HG03196 (cell line): ENCODE measurements around the gene SRGAP3.

ENCODE experiments used
- ATAC-seq: cut with Tn5 transposase; IDR thresholded peaks from one replicate; pipeline ENCODE4 v1.9.1; 2021; ENCODE audit not compliant: unreplicated experiment

The SRGAP3 gene

DNA sequence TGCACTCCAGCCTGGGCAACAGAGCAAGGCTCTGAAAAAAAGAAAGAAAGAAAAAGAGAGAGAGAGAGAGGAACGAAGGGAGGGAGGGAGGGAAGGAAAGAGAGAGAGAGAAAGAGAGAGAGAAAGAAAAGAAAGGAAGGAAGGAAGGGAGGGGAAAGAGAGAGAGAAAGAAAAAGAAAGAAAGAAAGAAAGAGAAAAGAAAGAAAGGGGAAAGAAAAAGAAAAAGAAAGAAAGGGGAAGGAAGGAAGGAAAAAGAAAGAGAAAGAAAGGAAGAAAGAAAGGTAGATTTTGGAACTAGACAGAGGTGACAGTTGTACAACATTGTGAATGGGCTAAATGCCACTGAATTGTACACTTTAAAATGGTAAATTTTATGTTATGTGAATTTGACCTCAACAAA, 5.3 kb upstream of the SRGAP3 start:
- ATAC-seq: no peak

DNA sequence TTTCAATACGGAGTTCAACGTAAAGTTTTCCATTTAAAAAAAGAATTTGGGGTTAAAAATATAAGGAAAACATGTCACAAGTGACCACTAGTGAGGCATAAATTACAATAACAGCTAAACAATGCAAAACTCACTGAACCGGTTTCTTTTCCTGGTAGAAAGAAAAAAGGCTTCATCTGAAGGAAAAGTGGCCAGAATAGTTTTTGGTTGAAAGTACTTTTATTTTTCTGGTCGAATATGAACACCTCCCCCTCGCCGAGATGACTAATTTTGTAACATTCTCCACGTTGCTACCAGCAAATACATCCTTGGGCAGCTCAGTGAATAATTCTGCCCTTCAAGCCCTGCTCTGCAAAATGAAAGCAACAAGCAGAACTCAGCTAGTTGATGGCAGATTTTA, 3.9 kb upstream of the SRGAP3 start:
- ATAC-seq: no peak

DNA sequence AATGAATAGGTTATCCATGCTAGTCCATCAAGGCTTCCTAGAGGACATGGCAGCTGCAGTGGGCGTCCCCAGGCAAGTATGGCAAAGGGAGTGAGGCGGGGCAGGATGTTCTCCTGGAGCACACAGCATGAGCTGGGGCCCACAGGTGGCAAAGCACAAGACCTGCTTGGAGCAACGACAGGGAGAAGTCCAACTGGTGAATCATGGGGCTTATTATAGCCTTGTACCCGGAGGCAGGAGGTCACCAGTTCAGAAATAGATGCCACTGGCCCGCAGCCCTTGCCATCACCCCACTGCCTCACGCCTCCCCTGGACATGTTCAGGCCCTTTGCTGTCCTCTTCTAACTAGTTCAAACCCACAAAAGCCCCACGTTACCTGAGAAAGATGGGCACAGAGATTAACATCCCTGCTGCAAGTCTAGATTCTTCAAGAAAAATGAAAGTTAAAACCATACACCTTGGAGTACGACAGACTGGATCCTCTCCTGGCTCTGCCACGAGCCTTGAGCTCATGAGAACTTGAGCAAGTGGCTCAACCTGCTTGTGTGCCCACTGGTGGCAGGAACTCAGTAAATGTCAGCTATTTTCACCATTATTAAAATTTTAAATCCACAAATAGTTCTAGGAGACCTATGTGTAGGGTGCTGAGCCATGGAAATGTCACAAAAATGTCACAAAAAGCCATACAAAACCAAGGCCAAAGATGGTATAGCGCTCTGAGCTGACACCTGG, 1.8 kb upstream of the SRGAP3 start:
- ATAC-seq: no peak

DNA sequence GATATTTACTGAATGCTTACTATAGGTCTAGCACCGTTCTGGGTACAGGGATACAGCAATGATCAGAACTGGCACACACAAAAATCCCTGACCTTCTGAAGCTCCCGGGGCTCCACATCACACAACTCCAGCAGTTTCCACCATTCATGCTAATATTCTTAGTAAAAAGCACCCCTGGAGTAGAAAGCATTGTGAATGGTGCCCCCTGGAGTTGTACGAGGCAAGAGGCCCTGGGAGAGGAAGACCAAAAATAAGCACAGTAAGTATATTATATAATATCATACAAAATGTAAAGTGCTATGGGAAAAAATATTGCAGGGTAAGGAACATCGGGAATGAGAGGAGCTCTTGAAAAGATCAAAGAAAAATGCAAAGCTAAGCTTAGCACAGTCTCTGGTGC, 790 bp upstream of the SRGAP3 start:
- ATAC-seq: no peak

DNA sequence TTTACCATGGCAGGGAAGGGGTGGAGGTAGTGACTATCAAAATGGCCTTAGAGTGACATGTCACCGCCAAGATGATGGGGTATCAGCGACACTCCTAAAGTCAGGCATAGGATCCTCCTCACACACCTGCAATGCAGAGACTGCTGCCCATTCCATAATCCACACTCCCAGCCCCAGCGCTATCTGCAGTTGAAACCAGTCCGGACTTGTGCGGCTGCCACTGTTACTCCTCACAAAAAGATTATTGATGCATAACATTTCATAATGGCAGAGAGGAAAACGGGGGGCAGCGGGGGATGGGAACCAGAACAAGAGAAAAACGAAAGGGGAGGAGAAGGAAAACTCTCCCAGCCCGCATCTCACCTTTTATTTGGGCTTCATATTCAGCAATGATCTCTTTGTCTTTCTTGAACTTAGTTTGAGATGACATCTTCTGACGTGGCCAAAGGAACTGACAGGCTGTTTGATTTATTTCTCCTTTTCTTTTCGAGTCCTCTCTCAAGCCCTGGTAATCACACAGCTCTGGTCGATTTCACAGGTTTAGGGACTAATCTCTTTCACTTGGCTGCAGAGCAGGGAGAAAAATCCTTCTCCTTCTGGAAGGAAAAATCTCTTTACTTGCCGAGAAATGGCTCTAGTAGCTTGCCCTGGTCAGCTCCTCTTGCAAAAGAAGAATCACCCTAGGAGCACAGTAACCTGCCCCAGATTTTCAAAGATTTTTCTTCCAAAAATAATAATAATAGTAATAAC, 749 bp downstream of the SRGAP3 start:
- ATAC-seq: no peak

DNA sequence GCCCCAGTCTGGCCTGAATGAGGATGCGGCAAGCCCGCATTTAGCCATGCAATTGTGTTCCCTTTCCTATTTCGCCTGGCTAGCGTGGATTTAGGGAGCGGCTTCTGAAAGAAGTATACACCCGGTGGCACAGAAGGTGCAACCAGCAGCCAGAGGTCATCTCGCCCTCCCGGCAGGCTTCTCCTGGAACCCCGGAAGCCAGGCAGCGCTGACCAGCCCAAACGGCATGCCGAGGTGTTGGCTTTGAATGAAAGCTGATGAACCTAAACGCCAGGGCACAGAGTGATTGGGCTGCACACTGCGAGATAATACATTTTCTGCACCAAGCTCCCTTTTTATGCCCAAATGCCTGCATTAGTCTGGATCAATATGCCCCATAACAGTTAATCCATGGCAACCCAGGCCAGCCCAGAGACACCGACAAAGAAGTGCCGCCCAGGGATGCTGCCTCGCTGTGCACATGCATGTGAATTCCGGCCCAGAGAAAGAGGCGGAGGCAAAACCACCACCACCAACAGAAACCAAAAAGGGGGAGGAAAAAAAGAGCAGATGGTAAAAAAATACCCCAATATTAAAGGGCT, 1.4 kb downstream of the SRGAP3 start:
- no peak for ATAC-seq

DNA sequence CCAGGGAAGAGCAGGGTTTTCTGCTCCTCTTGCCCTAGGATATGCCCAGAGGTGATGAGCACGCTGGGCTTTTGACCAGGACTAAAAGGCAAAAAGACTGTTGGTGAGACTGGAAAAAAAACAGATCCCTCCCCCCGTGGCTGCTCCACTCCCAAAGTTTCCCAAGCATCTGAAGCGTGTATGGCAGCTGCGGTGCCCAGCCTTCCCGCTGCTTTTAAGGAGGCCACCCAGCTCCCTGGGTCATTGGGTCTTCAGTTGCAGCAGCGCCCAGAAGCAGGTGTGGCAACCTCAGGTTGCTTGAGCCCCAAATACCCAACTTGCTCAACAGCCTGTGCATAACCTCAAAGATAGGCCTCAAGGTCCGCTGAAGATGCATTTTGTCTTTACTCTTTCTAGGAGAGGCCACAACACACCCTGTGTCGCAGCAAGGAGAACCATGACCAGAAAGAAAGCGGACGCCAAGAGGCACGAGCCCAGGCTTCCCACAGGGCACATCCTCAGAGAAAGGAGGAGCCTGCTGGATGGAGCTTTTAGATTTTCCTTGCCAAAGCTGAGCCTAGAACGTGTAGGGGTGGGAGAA, 2.0 kb downstream of the SRGAP3 start:
- no peak for ATAC-seq

DNA sequence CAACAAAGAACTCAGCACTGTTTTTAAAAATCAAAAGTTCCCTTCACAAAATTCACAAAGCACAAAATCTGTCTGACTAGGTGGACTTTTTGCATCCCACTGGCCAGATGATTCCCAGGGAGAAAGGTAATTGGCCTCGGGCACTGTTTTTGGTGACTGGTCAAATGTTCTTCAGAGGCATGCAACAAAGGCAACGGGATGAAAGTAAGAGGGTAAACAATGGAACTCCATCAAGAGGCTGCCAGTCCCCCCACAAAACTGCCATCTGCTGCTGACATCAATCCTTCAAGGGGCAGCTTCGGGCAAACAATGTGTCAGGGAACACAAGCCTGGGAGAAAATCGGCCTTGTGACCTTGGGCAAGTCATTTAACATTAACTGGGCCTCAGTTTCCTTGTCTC, 3.3 kb downstream of the SRGAP3 start:
- no peak for ATAC-seq

DNA sequence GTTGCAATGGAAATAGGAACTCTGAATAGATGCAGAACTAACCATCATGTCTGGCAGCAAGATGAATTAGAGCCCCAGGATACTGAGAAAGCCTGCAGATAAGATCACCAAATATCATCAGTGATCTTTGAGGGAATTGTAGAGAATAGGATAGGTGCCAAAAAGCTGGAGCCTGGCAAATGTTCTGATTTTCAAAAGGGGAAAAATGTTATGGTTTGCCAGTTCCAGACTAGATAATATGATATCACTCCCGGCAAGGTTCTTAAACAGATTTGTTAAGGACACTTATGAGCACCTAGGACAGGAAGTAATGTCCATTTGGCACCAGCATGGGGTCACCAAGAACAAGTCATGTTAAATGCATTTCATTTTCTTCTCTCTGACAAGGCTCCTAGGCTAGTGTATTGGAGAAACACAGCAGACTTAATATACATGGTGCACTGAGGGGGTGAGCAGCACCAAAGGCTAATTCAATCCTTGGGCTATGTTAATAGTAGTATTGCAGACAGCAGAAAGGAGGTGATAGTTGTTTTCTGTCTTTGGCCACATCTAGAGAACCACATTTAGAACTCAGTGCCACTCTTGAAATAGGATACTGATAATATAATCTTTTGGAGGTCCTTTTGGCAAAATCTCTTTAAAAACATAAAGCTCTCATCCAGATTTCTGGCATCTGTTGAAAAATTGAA, 4.8 kb downstream of the SRGAP3 start:
- ATAC-seq: no peak

DNA sequence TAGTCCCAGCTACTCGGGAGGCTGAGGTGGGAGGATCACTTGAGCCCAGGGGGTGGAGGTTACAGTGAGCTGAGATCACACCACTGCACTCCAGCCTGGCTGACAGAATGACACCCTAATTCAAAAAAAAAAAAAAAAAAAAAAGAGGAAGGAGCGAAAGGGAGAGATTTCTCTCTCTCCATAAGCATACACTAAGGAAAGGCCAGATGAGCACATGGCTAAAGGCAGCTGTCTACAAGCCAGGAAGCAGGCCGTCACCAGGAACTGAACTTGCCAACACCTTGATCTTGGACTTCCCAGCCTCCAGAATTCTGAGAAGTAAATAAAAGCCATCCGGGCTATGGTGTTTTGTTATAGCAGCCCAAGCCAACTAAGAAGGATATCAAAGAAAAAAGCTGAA, 7.5 kb downstream of the SRGAP3 start:
- ATAC-seq: no peak

DNA sequence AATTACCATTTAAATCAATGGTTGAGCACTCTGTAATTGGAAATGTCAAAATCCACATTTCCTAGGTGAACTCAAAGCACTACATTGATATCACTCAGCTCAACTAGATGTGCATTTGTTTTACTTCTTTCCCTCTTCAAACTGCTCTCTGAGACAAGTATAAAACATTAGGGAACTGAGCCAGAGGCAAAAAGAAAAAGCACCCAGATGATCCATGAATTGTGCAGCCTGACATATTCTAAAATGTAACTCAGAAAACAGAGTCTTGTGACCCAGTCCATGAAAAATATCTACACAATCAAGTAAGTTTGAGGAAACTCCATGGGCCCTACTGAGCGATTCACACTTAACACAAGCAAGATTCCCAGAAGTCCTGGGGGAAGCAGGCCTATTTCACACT, 9.8 kb downstream of the SRGAP3 start:
- no peak for ATAC-seq

DNA sequence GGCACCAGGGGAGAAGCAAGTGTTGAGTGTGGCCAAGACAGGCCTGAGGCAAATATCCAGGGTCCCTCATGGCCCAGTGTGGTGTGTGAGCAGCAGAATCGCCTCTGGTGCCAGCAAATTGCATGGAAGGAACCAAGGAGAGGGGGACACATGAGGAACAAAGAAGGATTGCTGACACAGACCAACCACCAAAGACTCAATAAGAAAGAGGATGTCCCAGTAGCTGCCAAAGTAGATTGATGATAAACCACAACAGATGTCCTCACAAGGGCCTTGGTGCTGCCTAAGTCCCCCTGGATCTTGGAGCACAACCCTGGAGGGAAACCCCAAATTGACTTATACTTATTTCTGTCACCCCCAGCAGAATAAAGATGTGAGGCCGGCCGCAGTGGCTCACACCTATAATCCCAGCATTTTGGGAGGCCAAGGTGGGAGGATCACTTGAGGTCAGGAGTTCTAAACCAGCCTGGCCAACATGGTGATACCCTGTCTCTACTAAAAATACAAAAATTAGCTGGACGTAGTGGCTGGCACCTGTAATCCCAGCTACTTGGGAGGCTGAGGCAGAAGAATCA, 10.6 kb downstream of the SRGAP3 start:
- ATAC-seq: no peak

DNA sequence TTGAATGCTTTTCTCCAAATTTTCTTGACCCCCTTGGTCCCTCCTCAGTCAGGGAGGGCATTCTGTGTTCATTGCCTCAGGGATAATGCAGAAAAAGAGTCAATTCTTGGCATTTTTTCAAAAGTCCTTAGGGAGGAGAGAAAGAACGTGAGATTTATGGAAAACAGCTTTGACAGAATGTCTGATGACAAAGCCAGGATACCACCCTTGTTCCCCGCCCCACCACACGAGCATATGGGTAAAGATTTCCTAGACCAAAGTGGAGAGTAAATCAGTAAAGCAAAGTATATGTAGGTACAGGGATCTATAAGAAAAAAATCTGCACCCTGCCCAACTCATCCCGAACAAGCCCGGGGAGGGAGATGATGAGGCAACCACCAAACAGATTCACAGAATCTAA, 11.2 kb downstream of the SRGAP3 start:
- ATAC-seq: no peak

DNA sequence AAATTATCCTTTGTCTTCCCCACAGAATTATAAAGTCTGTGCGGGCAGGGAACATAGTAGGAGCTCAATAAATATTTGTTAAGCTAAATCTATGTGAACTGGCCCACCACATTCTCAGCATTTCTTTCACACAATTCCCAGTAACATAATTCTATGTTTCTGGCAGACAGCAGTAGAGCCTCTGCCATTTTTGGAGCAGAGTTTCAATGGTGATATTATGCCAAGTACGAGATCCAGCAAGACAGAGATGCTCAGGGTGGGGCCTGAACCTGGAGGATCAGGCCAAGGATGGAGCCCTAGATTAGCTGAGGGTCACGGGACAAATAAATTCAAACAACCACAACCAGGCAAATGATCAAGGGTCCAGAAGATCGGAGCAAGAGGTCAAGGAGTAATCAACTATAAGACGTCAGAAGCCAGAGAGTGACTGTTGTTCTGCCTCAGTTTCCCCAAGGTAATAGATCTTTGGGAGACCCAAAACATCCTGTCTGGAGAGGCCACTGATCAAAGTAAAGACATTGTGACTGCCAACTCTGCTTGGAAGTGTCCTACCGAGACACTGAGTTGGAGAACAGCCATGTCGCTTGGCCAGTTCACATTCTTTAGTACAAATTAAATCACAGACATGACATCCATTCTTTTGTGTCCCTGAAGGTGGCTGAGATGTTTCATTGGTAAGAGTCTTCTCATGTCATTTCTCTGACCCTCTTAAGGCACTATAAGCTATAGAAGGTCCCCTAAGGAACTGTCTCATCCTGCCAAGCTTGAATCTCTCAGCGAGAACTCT, 15.4 kb downstream of the SRGAP3 start:
- ATAC-seq: no peak

DNA sequence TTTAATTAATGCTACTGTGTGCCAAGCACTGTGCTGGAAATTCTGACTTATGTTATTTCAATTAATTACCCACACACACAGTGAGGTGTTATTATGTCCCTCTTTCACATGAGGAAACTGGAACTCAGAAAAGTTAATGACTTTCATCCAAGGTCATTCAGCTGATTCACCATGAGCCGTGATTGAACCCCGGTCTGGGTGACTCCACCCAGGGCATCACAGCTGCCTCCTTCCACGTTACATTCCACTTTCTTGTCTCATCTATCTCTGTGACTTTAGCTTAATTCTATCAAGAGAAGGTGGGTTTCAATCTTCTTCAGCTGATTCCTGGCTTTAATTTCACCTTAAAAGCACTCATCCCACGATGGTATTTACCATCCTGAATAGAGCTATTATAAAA, 16.3 kb downstream of the SRGAP3 start:
- no peak for ATAC-seq

DNA sequence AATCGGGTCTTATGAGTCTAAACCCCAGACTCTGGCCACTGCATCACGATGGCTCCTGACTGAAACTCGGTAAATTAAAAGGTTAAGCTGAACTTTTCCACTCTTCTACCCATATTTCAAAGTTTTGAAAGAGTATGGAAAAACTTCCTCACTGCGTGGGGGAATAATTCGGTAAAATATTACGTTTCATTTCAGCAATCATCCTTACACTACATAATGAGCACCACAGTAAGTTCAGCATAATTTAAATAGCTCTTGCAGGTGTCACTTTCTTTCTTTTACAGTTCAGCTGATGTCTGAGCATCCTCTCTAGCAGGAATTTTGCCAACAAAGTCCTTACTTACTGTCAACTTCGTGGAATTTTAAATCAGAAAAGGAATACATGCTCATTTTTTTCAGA, 17.5 kb downstream of the SRGAP3 start:
- no peak for ATAC-seq

DNA sequence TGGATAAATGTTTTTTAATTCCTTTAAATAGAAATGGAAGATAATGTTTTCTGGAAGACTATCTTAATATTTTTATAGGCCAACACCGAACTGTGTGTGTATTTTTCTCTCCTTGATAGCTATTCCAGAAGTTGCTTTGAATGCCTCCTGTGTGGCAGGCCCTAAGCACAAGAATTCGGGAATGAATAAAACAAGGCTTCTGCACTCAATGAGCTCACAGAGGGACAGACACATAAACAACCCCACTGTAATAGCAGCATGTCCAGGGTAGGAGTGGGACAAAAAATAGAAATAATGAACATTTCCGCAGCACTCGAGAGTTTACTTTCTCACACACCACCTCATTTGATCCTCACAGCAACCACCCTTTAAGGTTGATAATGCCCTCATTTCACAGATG, 18.0 kb downstream of the SRGAP3 start:
- no peak for ATAC-seq

DNA sequence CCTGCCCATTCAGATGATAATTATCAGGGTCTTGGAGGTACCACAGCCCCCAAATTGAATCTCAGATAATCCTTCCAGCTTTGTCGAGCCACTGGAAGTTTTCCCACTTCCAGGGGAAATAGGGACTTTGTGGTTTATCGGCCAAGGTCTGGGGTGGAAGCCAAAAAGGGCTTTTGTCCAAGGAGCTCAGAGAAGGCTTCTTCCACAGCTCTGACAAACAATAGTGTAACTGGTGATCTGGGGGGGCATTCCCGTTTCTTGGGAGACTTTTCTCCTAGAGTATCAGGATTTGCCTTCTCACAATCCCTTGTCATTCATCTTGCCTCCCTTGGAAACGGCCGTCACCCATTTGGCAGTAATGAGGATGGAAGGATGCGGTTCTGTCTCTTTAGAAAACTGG, 18.4 kb downstream of the SRGAP3 start:
- ATAC-seq: no peak

DNA sequence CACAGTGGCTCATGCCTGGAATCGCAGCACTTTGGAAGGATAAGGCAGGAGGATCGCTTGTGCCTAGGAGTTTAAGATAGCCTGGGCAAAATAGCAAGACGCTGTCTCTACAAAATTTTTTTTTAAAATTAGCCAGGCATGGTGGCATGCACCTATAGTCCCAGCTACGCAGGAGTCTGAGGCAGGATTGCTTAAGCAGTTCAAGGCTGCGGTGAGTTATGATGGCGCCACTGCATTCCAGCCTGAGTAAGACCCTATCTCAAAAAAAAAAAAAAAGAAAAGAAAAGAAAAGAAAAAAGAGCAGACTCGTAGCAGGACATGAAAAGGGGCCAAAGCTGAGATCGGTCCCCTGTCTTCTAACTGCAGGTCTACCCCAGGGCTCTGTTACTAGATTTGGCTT, 18.9 kb downstream of the SRGAP3 start:
- ATAC-seq: no peak

DNA sequence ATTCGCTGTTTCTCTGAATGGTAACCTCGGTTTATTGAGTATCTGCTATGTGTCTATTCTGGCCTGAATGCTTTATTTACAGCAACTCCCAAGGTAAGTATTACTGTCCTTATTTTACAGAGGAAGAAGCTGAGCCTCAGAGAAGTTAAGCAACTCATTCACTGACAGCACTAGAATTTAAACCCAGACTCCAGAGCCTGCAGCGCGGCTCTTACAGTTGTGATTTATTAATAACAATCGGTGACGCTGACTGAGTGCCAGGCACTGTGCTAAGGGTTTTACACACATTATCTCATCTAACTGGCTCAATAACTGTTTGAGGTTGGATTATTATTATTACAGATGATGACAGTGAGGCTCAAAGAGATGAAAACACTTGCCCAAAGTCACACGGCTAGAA, 19.6 kb downstream of the SRGAP3 start:
- ATAC-seq: no peak
